ENCODE results near the gene CDH2.

Gene CDH2

DNA sequence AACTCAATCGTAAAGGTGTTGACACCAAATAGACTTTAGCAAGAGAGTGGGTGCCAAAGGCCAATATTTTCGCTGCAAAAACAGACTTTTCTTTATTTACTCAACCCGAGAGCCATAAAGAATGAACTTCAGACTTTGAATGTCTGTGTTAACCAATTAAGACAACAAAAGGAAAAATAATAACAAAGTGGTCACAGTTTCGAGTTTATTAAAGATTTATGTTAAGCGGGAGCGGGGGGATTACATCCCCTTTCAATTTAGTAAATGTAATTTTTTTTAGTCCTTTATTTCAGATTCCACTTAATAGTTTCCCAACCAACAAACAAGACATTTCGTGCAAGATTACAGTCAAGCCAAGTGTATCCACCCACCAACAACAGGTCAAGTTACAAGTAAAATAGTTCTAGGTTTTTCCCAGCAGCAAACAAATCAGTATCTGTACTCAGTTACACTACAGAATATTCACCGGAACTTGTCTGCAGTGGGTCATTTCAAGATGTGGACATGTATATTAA lies 9.0 kb downstream of the CDH2 start:
- DNase-seq: no peak

DNA sequence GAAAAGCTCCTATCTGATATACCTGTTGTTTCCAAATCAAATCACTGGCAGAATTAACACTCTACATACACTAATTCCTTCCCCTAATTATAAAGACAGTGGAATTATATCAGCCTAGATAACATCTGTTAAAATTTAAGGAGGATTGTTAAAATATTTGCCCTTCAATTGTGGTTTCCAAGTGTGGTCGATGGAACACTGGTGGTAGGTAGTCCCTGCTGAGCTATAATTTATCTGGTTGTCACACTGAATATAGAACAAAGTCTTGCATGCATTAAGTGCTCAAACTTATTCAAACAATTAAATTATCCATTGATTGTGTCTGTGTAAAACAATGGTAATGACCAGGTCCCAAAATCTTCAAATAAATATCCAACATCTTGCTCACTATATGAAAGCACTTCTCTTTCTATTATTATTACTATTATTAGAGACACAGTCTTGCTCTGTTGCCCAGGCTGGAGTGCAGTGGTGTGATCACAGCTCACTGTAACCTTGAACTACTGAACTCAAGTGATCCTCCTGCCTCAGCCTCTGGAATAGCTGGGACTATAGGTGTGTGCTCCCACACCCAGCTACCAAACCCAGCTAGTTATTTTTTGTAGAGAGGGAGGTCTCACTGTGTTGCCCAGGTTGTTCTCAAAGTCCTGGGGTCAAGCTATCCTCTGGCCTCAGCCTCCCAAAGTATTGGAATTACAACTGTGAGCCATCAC lies 12.0 kb downstream of the CDH2 start:
- no peak for DNase-seq

DNA sequence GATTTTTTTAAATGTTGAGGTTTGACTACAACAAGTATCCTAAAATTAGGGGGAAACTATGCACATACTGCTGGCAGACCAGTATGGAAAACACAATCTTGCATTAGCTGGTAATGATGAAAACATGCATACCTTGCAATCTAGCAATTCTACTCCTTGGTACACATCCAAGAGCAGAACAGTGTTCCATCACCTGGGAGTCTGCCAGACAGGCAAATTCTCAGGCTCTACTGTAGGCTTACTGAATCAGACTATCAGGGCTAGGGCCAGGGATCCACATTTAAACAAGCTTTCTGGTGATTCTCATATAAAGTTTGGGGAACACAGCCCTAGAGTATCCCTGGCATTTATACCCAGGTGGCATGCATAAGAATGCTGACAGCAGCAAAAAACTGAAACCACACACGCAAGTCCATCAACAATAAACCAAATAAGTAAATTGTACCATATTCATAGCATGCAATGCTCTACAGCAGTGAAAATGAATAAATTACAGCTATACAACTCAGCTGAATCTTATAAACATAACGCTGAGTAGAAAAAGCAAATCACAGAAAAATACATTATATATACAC lies 13.6 kb downstream of the CDH2 start:
- DNase-seq: no peak

DNA sequence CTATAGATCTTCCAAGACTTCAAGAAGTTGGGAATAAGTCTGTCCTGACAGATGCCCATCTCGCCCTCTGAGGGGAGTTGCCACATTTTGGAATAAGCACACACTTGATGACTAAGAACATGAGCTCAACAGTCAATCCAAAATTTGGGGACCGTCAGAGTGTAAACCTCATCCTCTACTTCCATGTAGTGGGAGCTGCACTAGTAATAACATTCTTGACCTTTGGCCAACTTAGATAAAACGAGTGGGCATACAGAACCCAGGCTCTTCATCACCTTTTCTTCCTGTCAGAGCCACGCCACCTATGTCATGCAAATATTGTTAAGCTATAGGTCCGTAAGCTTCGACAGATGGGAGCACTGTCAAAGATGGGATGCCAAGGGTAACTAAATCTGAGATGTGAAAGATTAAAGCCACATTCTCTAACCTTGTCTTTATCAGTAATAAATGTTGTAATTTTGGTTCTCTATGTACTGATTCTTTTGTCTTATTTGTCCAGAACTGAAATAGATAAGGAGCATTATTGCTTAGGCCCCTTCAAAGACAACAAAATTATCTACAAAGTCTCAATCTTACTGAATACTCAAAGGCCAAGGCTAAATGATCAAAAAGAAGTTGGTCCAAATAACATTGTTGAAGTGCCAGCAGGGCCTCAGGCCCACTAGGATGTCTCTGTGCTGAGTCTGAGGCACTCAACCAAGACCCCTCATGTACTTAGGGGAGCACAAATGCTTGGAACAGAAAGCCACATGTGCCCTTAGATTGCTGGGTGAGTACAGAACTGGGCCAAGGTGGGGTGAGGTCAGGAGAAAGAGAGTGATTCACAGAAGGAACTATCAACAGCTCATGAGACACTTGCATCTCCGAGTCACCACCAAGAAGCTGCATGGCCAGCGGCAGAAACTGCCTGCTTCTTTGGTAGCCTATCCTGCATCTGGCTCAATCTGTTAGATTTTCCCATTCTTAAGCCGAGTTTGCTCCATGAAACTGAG lies 15.0 kb downstream of the CDH2 start:
- DNase-seq: no peak

DNA sequence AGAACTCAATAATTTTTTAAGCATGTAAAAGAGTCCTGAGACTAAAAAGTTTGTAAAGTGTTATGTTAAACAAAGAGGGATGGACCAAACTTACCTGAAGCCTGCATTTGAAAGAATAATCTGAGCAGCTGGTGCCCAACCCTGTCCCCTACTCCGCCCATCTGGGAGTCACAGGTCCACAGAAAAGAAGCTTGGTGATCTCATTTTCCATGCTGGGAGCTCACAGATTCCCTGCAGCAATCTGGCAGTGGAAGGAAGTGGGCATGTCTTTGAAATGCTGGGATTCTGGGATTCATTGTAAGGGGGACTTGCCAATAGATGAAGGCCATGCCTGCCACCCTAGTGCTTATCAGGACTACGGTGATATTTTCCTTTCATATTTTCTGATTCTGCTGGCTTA lies 17.9 kb downstream of the CDH2 start:
- no peak for DNase-seq

DNA sequence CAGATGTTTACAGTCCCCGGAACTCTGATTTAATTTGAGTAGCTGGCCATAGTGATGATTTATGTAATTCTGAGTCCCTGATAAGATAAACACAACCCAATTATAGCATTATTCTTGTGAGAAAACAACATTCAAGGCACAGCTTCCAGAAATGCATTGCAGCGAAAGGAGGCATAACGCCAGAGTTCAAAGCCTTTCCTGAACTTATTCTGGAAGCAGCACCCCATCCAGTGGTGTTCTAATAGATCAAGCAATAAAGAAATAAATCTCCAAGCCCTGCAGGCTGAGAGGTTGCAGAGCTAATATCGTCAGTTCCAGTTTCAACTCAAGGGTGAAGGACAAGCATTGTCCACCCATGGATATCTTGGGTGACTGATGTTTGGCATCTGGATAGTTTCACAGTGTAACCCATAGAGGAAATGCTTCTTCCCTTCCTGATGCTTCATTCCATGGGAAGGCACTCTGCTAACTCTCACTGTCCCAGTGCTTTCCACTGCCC lies 18.8 kb downstream of the CDH2 start:
- DNase-seq: no peak

DNA sequence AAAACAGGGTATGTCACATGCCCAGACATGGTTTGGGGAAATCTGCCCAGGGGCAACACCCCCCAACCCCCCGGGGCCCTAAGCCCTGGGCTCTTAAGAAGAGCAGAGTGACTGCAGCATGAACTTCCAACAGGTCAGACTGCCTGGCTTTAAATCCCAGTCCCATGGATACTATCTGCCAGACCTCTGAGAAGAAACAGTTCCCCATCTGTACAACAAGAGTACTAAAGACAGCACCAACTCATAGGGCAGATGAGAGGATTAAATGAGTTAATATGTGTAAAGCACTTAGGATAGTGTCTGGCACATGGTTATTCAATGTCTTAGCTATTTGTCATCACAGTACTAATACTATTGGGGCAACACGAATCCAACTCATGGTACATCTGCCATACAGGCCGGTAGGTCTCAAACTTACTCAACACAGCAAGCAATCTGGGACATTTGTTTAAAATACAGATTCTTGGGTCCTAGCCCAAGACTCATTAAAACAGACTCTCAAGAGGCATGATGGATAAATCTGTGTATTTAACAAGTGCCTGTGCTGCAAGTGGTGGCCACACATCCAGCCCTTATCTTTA lies 23.4 kb downstream of the CDH2 start:
- no peak for DNase-seq

DNA sequence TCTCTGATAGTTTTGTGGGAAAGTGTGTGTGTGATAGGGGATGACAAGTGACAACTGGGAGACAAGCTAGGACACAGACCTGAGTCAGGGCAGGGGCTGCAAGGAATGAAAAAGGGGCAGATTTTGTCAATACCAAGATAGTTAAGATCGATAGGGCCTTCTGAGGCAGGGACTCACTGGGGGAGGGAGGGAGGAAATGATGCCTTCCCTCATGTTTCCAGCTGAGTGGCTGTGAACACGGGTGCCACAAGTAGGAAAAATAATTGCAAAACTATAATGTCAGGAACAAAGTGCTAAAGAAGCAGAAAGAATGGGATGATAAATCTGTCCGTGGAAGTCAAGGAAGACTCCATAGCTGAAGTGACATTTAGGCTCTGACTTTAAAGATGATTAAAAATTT lies 24.2 kb downstream of the CDH2 start:
- DNase-seq: no peak

DNA sequence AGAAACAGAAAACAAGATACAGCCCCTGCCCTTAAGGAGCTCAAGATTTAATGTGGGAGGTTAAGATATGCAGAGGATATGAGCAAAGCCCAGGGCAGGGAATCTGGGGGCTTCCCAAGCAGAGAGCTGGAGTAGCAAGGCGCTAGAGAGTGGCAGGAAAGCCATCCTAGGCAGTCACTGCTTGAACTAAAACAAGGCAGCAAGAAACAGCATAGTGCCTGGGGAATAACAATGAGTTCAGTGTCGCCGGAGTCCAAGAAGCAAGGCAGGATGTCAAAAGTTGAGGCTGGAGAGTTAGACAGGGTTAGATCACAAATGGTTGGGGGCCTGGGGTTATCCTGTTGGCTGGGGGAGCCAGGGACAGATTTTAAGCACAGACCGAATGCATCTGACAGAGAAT lies 24.6 kb downstream of the CDH2 start:
- no peak for DNase-seq

DNA sequence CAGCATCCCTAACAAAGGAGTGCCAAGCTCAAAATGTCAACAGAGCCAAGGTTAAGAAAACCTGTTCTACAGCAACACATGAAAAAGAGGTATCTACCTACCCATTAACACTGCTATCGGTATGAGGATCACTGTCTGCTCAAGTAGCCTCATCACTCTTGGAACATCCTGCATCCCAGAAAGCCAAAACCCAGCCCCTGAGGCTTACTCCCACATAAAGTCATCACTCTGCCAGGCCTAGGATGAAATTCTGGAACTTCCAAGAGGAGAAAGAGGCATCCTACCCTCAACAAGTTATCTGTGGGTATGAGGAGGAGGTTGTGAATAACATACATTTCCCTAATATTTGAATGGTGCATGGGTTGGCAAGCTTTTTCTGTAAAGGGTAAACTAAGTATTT lies 25.5 kb downstream of the CDH2 start:
- DNase-seq: no peak

DNA sequence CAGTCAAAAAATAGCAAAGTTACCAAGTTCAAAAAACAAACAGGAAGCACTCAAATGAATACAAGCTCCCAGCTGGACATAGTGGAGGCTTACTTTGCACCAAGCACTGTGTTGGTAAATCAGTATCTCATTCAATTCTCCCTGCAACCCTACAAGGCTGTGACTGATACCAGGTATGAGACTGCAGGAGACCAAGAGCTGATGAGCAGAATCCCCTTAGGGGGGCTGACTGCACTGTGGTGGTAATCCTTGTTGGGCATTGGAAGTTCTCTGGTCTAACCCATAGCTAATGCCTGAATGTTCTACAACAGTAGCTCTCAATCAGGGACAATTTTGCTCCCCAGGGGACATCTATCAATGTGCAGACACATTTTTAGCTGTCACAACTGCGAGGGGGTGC lies 26.0 kb downstream of the CDH2 start:
- no peak for DNase-seq

DNA sequence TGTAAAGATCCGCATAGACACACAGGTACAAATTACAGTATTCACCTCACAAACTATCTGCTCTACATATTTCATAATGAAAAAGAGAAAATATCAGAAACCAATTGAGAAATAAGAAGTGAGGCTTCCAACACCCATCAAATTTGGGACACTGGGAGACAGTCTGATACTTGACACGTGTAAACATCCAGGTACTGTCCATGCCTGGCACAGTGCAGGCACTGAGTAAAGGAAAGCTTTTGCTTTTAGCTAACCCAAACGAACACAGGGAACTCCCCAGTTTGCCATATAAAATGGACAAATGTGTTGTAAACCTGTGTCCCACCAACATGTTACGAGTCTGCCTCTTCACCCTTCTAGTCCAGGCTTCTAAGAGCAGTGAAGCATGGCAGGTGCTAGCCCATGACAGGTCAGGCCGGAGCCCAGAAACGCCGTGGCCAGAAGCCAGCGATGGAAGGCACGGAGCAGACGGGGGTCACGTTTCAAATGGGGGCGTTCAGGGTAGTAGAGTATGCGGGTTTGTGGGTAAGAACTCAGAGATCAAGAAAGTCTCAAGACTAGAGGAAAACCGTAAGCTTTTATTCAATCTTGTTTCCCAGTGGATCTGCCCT lies 27.0 kb downstream of the CDH2 start:
- DNase-seq: no peak

DNA sequence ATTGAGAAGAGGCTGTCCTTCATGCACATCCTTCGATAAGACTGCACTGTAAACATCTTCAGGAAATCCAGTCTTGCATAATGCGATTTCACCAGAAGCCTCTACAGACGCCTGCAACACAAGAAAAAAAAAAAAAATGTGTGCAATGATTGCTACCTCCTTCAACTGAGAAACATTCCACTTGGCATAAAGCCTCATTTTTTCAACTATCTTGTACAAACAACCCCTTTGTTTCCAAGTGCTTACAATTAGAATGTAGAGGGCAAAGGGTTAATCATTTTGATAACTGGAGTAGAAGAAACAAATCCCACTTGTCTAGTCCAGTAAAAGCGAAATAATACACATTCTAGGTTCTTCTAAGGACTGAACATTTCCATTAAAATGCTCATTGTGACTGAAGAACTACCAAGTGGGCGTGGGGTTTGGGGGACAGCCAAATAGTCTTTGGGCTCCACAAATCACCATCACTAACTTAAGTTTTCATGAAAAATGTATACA lies 29.2 kb downstream of the CDH2 start:
- no peak for DNase-seq

DNA sequence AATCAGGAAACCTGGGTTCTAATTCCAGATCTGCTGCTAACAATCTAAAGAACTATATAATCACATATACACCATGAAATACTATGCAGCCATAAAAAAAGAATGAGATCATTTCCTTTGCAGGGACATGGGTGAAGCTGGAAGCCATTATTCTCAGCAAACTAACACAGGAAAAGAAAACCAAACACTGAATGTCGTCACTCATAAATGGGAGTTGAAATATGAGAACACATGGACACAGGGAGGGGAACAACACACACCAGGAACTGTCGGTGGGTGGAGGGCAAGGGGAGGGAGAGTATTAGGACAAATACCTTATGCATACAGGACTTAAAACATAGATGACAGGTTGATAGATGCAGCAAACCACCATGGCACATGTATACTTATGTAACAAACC lies 33.2 kb downstream of the CDH2 start:
- DNase-seq: no peak

DNA sequence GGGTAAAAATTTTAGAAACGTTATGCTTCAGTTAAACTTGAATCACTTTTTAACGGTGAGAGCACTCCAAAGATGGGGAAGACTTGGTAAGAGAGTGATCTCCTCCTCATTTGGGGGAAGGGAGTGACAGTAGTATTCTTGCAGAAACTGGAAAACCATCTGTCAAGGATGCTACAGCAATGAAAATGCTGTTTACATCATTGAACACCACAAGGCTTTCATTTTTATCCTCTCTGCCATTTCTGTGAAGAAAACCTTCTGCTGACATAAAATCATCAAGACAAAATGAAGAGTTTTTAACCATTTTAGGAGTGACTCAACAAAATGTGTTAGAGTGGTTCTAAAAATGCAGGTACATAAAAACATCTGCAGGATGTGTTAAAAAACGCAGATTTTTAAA lies 38.1 kb downstream of the CDH2 start:
- no peak for DNase-seq

DNA sequence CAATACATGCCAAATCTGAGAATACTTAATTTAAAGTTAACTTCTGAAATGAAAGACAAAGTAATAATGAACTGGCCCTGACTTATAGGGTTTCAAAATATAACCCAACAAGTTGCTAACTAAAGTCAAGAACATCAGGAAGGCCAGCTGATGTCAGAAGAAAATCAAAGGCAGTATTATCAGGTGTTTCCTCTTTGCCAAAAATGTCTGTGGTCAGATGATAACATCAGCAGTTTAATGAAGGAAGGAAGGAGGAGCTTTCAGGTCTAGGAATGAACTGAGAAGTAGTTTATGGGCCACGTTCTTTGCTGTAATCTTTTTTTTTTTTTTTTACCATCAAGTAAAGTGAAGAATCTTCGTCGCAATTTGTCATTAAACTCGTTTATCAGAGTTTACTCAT lies 40.9 kb downstream of the CDH2 start:
- DNase-seq: no peak

DNA sequence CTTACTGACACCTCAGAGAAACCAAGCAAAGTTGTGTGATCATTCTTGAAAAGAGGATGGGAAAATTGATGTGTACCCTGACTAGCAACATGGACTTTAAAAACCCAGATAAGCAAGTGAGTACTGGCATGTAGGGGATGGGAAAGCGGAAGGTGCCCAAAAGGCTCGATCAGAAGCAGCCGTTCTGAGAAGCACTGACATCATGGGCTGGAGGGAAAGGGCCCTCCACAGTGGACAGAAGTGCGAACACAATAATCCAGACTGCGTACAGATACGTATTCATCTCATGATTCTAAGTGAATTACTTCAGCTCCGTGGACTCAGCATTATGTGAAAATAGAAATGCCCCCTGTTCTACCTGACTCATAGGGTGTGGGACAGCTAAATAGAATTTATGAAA lies 42.2 kb downstream of the CDH2 start:
- no peak for DNase-seq

DNA sequence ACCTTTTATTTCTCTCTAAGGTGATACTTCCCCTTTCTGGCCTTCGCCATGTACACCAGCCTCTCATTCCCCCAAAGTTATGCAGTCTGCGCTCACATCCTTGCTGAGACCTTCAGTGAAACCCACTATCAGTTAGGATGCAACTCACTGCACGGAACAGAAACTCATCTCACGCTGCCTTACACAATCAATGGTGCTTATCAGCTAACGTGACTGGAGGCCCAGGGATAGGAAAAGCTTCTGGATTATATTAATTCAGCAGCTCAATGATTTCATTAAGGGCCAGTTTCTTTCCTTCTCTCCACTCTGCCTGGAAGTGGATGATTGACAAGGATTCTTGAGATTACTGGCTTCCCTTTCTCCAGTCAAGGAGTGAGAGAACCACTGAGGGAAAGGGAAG lies 44.8 kb downstream of the CDH2 start:
- DNase-seq: no peak

DNA sequence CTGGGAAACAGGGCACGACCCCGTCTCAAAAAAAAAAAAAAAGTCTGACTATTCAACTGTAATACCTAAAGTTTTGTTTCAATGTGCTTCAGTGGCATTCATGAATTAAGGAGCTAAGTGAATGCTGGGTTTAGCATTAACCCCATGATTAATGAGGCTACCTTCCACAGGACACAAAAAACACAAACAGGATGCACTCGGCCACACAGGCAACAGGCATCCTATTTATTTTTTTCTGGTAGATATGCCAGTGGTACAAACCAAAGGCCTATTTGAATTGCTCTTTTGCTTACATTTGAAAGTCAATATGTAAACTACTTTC lies 48.3 kb downstream of the CDH2 start:
- no peak for DNase-seq

DNA sequence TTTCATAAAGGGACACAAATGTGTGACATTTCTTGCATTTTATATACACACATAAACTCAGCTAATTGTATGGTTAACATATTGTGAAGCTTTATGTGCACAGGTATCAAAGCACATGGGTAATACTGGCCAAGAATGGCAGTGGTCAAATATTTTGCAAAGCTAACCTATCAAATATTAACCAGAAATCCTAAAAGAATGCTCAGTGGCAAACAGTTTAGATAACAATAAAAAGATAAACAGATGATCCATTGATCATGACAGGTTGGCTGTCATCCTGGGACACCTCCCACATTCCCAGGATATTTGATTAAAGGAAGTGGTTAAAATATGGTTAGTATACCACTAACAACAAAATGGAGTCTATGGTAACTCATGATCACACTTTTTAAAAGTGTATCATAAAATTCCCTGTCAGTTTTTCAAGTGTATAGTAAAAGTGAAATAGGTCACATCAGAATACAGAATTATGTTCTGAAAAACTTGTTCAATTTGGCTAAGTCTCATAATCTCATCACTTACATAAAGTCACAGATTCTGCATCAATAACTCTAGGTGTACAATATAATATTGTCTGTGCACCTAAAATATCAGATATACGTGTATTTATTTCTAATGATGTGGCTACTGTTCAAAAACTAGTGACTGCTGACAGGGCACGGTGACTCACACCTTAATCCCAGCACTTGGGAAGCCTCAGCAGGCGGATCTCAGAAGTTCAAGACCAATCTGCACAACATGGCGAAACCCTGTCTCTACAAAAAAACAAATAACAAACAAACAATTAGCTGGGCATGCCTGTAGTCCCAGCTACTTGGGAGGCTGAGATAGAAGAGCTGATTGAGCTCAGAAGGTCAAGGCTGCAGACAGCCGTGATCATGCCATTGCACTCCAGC lies 48.9 kb downstream of the CDH2 start:
- no peak for DNase-seq

DNA sequence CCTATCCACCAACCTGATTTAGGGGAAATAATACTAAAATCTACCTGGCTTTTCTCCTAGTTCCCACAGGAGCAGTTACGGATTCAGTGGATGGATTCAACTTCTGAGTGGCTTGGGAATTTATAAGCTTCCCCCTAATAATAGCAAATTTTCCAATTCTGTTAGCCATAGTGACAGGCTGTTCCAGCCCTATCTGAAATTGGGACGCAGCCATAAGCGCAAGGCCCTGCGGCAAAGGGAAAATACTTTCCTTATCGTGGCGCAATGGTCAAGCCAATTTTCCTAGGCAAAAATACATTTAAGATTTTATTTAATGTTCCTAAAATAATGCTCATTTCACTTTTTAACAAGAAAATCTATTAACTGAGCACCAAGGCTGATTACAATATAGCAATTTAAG lies 49.7 kb downstream of the CDH2 start:
- no peak for DNase-seq

DNA sequence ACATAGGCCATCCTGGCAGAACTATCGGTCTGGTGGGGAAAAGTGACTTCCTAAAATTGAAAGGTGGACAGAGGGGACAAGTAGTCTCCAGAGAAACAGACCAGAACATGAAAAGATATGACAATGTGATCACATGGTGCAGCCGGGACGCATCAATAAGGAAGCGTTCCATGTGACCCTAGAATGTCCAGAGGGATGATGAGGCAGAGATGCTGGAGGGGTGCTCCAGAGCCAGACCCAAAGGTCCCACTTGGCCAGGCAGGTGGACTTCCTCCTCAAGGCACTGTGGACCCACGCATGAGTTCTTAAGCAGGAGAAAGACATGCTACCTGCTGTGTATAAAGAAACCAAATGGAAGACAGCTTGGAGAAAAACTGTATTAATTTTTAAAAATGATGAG lies 50.2 kb downstream of the CDH2 start:
- no peak for DNase-seq
